Measurements from ENCODE around the gene ANXA6.
A peak's percentile ranks its signal among the peaks of the same experiment; 100 is the strongest.

ANXA6 gene

DNA sequence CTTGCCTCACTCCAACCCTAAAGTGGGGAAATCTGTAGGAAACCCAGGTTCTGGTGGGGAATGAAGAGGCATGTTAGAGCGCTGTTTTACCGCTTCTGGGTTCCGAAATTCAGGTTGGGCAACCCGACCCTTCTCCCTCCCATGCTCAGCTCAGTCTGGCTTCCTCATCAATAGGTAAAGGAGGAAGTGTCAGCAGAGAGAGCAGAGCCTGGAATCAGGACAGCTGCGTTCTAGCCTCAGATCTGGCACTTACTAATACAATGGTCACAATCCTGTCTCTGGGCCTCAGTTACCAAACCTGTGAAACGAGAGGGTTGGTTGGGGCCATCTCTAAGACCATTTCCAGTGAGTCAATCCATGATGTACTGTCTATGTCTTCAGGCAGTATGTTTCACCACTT, 60.5 kb downstream of the ANXA6 start:
- DNase-seq: no peak

DNA sequence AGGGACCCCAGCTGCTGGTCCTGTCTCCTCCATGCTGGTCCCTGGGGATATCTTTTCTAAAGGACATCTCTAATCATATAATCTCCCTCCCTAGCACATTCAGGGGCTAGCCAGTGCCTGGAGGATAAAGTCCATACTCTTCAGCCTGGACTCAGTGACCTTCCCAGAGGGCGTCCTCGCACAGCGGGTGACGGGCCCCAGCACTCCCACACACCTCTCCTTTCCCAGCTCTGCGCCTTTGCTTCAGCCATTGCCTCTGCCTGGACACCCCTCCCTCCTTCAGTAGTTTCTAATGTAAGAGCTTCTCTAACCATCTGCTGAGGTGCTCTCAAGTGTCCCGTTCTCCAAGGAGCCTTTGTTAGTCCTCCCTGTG, 61.6 kb downstream of the ANXA6 start:
- no peak for DNase-seq

DNA sequence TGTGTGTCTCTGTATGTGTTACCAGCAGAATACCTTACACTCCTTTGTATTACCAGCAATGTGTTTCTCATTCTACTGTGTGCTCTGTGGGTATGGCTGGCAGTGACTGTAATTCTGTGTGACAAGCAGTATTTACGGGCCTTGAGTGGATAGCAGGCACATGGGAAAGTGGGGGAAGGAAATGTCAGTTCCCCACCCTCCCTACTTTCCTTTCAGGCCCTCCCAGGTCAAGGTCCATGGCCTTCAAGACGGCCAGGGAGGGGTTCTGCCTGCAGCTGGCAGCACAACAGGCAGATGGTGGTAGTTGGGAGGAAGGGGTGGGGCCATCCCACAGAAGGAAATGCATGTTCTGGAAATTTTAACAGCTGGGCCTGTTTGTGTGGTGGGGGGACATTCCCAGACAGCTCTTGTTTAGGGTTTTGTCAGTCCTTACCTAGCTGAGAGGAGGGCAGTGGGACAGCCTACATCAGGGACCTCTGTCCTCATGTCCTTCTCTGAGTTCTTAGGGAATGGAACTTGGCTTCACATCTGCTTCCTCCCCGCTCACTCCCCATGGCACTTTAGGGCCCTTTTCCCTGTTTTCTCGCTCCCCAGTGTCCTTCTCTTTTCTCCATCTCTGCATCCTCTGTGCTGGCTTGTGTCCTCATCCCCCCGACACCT, 62.1 kb downstream of the ANXA6 start:
- DNase-seq: no peak

DNA sequence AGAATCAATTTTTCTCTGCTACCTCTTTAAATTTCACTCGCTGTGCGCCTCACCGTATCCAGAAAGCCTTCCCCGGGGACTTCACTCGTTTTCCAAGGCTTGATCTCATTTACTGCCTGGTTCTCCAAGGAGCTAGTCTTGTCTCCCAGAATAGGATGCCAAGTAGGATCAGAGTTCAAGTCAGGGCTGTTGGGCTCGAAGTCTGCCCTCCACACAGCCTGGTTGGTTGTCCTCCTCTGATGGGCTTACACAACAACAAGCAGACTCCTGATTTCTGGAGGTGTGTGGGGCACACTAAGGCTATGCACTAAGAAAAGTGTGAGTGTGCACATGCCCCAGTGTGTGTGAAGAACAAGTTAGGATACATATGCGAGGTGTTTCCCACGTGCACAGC, 62.7 kb downstream of the ANXA6 start:
- no peak for DNase-seq

DNA sequence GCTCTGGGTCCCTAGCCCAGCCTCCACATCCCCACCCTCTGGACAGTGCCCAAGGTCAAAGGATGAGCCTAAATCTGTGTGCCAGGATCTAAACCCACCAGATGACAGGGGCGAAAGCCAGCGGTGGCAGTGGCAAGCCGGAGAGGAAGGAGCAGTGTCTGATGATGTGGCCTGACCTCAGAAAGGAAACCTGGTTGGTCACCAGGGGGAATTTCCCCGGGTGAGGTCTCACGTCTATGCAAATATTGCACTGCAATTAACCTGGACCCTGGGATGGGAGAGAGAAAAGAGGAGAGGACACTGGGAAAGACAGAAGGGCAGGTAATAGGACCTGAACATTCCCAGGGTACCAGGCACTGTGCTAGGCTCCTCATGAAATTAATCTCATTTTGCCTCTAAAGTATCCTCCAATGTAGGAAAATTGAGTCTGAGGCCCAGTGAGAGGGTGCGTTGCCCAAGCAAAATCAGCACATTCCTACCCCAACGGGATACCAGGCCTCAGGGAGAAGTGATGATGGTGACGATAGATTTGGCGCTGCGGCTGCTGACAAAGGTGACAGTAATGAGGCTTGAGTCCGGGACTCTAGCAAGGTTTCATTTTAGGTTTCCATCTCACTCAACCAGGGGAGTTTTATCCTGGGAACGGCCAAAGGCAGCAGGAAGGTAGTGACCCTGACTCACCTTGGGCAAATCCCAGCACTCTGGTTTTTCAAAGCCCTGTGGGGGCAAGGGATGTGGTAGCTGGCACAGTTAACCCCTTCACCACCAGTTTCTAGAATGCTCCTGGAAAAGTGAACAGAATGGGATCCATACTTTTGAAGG, 63.3 kb downstream of the ANXA6 start:
- DNase-seq: peak; percentile 28

DNA sequence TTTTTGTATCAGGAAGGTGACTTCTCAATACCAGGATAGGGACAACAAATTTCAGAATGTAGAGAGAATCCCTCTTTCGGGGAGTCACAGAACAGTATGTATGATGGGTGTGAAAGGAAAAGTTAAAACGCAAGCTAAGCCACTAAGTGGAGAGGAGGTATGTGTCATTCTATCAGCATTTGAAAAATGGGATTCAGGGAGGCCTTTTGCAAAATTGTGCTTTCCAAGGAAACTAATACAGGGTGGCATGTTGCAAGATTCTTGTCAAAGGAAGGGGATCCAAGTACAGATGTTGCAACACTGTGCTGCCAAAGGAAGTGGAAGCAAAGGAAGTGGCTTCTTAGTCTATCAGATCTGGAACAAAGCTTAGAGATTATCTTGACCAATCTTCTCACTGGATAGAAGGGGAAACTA, 64.1 kb downstream of the ANXA6 start:
- no peak for DNase-seq

DNA sequence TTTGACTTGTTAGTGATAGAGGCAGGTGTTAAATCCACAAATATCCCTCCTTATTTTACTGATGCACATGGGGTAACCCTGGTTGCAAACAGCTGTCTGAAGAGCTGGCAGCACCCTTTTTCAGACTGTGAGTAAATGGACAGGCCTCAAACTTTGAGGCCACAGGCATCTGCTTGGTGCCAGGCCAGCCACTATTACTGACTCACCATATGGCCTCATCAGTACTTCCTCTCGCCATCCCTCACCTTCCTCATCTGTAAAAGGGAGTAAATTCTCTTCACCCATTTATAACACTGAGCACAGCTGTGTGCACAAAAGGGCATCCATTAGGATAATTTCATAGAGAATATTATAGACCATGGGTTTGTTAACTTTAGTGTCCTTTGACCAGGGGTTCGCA, 64.8 kb downstream of the ANXA6 start:
- DNase-seq: no peak

DNA sequence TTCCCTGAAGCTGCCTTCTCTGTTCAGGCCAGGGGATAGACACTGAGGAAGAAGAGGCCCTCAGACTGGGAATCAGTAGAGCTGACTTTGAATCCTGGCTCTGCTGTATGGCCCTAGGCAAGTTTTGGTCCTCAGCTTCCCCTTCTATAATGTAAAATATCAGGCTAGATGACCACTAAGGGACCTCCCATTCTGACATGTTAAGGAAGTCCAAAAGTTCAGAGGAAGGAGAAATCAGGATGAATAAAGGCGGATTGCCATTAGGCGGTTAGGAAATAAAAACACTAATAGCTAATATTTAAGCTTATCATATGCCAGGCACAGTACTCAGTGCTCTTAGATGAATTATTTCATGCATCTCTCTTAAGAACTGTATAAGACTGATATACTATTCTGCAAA, 67.9 kb downstream of the ANXA6 start:
- no peak for DNase-seq

DNA sequence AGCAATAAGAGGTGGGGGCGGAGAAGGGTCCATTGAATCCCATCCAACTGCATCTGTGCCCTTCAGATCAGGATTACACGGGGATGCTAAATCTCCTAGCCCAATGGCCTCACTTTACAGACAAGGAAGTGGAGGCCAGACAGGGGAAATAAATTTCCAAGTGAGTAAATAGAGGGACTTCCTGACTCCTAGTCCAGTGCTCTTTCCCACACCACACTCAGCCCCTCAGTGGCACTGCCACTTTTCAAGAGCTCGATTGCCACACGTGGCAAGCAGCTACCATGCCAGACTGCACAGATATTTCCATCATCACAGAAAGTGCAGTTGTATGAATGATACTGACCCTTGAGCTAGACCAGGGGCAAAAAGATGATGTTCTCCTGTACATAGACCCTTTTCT, 68.6 kb downstream of the ANXA6 start:
- no peak for DNase-seq

DNA sequence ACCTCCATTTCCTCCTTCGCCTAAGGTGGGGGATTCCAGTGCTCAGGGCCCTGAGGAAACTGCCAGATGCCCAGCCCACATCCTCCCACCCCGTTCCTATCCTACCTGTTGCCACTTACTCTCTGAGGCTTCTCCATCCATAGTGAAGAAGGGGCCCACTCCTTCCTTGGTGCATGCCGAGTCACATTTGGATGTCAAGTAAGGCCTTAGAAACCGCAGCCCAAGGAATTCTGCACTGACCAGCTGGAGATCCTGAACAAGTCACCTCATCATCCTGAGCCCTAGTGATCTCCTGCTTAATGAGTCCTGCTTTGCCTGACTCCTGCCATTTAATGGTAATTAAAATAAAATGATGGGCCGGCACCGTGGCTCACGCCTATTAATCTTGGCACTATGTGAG, 70.1 kb downstream of the ANXA6 start:
- DNase-seq: no peak

DNA sequence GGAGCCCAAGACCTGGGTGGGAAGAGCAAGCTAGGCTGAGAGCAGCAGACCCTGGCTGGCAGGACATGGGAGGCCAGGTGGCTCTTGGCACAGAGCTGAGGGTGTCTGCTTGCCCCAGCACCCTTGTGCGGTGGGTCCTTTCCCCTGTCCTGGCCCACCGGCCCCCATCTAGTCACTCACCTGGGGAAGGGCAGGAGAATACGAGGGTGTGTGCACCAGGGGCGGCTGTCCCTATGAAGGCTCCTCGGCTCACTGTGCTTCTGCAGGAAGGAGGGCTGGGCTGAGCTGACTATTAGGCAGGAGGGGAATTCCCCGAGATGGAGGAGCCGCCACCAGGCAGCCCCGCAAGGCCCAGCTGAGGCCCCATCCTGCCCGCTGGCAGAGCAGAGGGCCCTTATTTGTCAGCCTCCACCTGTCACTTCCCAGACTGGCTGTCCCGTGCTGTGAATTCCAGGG, 70.6 kb downstream of the ANXA6 start:
- peak; percentile 49 for DNase-seq

DNA sequence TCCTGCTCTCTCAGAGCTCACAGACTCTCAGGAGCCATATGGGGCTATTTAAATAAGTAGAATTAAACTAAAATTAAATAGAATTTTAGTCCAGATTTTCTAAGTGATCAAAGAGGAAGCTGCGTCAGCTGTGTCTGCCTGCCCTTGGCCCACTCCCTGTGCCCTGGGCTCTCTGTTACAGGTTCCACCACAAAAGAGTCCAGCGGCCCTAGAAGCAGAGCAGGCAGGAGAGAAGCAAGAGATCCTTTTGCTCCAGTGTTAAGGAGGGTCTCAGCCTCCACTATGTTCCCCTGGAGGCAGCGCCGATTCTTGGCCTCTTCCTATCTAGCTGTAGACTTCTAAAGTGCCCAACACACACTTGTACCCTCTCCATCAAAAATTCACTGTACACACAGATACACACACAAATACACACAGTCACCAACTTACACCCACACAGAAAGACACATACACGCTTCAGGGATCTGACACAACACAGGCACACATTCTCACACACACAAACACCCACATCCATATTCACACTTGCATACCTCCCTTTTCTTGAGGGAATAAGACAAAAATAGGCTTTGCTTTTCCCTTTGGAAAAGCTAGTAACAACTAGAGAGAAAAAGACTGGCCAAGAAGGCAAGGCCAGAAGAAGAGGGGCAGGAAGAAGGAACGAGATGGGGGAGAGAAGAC, 71.2 kb downstream of the ANXA6 start:
- no peak for DNase-seq

DNA sequence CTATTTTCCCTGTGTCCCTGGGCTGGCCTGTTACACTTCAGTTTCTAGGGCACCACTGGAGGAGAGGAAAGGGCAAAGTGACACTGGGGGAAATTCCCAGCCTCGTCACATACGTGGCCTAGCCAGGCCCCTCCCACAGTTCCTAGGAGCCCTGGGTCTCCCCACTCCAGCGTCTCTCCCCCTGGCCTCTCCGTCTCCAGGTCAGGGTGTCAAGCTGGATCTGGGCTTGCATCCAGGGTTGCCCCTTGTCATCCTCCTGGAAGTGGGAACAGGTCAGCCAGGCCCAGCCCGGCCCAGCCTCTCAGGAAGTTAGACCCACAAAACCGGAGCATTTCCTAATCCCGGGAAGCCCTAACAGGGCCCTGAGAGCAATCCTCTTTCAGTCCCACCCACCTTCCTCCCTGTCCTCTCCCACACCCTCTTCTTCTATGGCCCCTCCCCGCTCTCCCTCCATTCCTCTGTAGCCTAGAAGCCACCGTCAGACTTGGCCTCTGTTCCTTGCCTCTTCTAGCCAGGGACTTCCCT, 72.0 kb downstream of the ANXA6 start:
- no peak for DNase-seq

DNA sequence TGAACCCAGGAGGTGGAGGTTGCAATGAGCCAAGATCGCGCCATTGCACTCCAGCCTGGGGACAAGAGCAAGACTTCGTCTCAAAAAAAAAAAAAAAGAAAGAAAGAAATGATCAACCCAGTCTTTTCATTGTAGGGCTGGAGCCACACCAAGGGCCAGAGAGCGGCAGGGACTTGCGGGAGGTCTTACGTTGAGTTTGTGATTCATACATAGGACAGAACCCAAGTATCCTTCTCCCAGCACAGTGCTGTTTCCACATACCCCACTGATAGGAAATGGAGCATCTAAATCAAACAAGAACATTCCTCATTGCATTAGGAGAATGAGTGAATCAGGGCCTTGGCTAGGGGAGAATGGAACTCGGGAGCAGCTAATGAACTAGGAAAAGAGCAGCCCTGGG, 73.2 kb downstream of the ANXA6 start:
- DNase-seq: no peak

DNA sequence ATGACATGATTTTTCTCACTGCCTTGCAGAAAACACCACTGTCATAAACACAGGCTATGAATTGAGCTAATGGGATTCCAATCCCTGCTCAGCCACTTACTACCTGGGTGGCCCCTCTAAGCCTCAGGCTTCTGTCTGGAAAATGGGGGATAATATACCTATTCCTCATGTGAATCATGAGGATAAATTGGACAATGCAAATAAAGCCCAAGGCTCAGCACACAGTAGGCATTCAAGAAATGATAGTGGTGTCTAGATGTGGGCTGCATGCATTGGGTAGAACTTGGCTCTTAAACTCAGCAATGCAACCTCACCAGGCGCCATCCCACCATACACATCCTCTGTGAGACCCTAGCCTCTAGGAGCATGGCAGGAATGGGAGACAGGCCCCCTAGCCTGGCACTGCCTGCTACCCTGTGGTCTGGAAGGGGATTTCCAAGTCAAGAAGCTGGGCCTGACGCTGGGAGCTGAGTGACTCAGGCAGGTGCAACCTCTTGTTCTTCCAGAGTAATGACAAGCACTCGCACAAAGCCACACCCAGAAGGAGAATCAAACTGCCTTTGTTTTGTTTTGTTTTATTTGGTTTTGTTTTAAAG, 74.4 kb downstream of the ANXA6 start:
- peak; percentile 42 for DNase-seq

DNA sequence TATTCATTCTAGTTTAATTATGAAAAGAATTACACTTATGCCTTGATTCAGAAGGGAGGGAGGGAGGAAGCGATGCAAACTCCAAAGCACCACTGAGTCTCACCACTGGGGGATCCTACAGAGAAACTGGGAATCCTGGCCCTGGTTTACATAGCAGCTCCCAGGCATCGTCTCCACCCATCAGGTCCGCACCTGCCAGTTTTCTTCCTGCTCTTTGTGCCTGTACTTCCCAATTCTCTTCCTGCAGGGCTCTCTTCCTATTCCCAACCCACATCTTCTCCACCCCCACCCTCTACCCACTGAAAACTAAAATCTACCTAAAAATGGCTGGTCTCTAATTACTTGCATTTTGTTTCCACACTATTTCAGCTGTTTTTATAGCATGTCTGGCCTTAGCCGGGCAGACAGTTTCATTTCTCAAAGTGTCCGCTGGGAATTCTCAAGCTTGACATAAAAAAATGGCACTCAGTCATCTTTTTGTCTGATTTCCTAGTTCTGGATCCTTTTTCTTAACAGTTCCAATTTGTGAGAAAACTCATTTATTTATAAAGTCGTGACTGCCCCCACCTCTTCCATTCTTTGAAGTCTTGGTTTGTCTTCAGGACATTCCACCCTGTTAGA, 75.2 kb downstream of the ANXA6 start:
- DNase-seq: no peak

DNA sequence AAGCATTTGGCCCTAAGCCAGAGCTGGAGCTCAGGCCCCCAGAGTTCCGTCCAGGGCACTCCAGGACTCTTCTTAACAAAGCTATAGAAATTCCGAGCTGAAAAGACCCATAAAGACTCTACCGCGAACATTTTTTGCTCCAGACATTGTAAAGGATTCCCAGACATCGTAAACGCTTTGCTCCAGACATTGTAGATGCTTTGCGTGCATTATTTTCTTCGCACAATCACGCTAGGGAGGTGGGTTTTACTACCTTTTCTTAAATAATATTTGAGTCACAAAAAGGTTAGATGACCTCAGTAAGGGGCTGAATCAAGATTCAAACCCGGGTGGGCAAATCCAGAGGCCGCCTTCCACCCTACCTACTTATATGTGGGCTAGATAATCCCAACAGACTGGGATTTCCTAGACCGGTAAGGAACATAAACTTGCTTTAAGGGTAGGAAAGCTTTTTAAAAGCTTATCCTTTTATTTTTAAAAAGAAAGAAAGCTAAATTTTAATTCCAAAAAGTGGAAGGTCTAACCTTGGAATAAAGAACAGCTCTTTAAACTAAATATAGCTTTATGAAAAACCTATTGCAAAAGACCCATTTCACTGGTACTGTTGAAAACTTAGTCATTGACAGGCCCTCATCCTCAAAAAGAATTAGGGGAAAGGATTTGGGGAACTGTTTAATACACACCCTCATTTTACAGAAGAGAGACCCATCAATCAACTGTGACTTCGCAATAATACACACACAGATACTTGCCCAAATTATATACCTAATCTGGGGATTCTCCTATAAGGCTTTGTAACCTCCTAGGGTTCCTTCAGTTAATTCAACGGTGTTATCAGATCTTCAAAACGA, 75.9 kb downstream of the ANXA6 start:
- DNase-seq: no peak

DNA sequence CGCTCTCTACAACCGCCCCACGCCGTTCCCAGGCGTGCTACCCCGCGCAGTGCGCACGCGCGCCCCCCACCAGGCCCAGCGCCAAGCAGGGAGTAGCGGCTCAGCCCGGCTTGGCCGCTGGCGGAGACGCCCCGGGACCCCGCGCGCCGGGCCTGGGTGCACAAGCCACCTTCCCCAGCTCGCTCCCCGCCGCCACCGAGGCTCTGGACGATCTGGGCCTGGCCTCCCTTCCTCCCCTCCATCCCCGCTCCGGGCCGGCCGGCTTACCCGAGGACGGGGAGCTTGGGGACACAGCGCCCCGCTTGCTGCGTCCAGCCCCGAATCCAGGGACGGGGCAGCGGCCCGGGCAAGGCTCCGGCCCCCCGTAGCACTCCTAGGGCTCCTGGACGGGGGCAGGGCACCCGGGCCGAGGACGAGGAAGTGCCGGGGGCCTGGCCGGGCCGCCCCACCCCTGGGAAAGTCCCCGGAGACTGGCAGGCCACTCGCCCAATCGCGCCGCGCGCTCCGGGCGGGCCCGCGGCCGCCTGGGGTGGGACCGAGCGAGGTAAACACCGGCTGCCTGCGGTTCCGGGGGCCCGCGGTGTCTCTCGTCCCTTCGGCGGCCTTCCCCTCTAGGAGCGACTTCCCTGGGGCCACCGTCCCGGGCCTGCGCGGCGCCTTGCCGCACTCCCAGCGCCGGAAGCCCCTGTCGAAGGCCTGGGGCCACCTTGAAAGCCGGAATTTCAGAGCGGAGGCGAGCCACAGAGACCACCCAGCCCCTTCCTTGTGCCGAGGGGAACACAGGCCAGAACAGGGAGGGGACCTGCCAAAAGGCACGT, 76.8 kb downstream of the ANXA6 start, which contains the start of gene TNIP1:
TSS of gene TNIP1 (minus strand) at position 422 of the 818 bp plus-strand sequence. CDS start 15,939 bp downstream, outside the sequence.
- peak; percentile 85 for DNase-seq

DNA sequence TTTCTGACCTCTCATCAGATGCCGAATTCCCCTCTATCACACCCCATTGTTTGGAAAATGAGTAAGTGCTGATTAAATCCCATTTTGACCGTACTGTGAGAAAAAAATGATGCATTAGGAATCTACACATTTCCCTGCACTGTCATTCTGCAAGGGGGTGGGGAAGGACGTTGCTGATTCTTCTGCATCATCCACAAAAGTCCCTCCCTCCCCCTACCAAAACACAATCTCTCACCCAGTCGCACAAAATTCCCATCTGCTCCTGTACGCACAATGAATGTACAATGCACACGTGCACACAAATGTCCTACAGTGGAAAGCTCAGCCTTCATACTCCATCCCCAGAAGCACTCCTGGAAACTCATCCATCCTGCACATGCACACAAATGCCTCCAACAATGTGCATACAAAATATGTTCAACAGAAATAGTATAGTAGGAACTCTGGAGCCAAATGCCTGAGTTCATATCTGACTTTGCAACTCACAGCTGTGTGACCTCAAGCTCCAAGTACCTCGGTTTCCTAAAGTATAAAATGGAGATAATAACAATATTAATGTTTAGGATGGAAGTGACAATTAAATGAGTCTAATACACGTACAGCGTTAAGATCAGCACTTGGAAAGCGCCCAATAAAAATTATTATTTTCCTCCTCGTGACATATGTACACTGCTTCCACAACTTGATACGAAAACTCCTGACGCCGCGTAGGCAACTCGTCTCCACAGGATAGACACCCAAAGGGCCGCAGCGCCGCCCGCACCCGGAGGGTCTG, 77.6 kb downstream of the ANXA6 start:
- no peak for DNase-seq
